Activated CD8-positive, alpha-beta memory T cell treated with anti-CD3 and anti-CD28 coated beads, Interleukin-2, amount 50 U/mL, for 4 hours (primary cell): ENCODE results near the gene VANGL2.
"Not testable (repeated sequence)": the region's sequence is repeated elsewhere in the genome, so short reads cannot be mapped to it uniquely, and the experiment has no call there.

Source experiments
- DNase-seq: peaks from one replicate; pipeline ENCODE4 v3.0.0-alpha.2; 2020

Gene VANGL2

GRCh38 chr1:160370561-160371345, 29.6 kb upstream of the VANGL2 start:
- no peak for DNase-seq

- DNase-seq: no peak
Observed at GRCh38 chr1:160371346-160371631, 29.1 kb upstream of the VANGL2 start.

- DNase-seq: no peak
Observed at GRCh38 chr1:160371756-160372155, 28.6 kb upstream of the VANGL2 start.

- DNase-seq: no peak
Observed at GRCh38 chr1:160373696-160374095, 26.7 kb upstream of the VANGL2 start.

- DNase-seq: no peak
Observed at GRCh38 chr1:160374306-160375110, 25.9 kb upstream of the VANGL2 start.

- no peak for DNase-seq
Observed at GRCh38 chr1:160375788-160376524, 24.4 kb upstream of the VANGL2 start.

GRCh38 chr1:160376525-160377131, 23.7 kb upstream of the VANGL2 start:
- DNase-seq: no peak

GRCh38 chr1:160377585-160378206, 22.7 kb upstream of the VANGL2 start:
- no peak for DNase-seq

GRCh38 chr1:160384812-160385211, 15.6 kb upstream of the VANGL2 start:
- not testable (repeated sequence) for DNase-seq

GRCh38 chr1:160388406-160388805, 12.0 kb upstream of the VANGL2 start:
- not testable (repeated sequence) for DNase-seq

GRCh38 chr1:160394673-160395072, 5.7 kb upstream of the VANGL2 start:
- no peak for DNase-seq

- no peak for DNase-seq
Observed at GRCh38 chr1:160397651-160398050, 2.7 kb upstream of the VANGL2 start.

GRCh38 chr1:160398823-160399222, 1.5 kb upstream of the VANGL2 start:
- DNase-seq: no peak

- no peak for DNase-seq
Observed at GRCh38 chr1:160399544-160400222, 681 bp upstream of the VANGL2 start.

GRCh38 chr1:160400646-160401486, 502 bp downstream of the VANGL2 start:
- DNase-seq: no peak

- DNase-seq: no peak
Observed at GRCh38 chr1:160401487-160401805, 1.1 kb downstream of the VANGL2 start.

GRCh38 chr1:160402001-160402795, 1.8 kb downstream of the VANGL2 start:
- DNase-seq: no peak

GRCh38 chr1:160403244-160403643, 2.9 kb downstream of the VANGL2 start:
- DNase-seq: no peak

- DNase-seq: no peak
Observed at GRCh38 chr1:160404094-160404493, 3.7 kb downstream of the VANGL2 start.

- no peak for DNase-seq
Observed at GRCh38 chr1:160405331-160405877, 5.0 kb downstream of the VANGL2 start.
